Tibial nerve (tissue), 4 donors: ENCODE measurements around the gene ANGPTL8. TPM values are rescaled to one million over a fixed set of nuclear protein-coding genes. Genes with fewer than 3 reads are reported as not detected.

Source experiments
- DNase-seq, 2 donors: peaks; one replicate each; pipeline ENCODE4 v3.0.0-alpha.2; 2019; ENCODE audit warnings: low spot score in 2 of 2
- H3K27ac ChIP-seq, 4 donors: fragments of 200-600 bp; sonication (generic) in 3 of 4; one replicate each; pipeline ENCODE4 v1.5.1; 2017 to 2019; ENCODE audit warnings: mild to moderate bottlenecking in 1 of 4
- H3K27me3 ChIP-seq, 2 donors: fragments of 200-600 bp; sonication (generic) in 1 of 2; one replicate each; pipeline versions ENCODE4 v1.5.1 to v1.6.0; 2017 to 2019
- H3K36me3 ChIP-seq, 3 donors: fragments of 200-600 bp; sonication (generic); one replicate each; pipeline ENCODE4 v1.5.1; 2018 to 2019
- H3K4me1 ChIP-seq, 4 donors: fragments of 200-600 bp; sonication (generic) in 3 of 4; one replicate each; pipeline ENCODE4 v1.5.1; 2017 to 2019
- H3K4me3 ChIP-seq, 4 donors: fragments of 200-600 bp; sonication (generic) in 3 of 4; one replicate each; pipeline ENCODE4 v1.5.1; 2017 to 2019; ENCODE audit warnings: mild to moderate bottlenecking in 1 of 4, moderate library complexity in 1 of 4
- H3K9me3 ChIP-seq, 4 donors: fragments of 200-600 bp; sonication (generic) in 3 of 4; one replicate each; pipeline ENCODE4 v1.5.1; 2017 to 2019
- EP300 ChIP-seq, 2 donors: sonication (generic); formaldehyde crosslinking; IDR thresholded peaks; one replicate each; pipeline ENCODE4 v1.6.1; 2017; ENCODE audit warnings: antibody characterized with exemption in 2 of 2, mild to moderate bottlenecking in 1 of 2
- POLR2A ChIP-seq, 2 donors: fragments of 450-650 bp; IDR thresholded peaks; one replicate each; pipeline ENCODE4 v1.6.1; 2017; ENCODE audit warnings: antibody characterized with exemption in 2 of 2, mild to moderate bottlenecking in 2 of 2, moderate library complexity in 2 of 2
- WGBS, 2 donors: methylation state at CpG; one replicate each; pipeline ENCODE4 v1.1.5; 2018; 5-methylcytosine and 5-hydroxymethylcytosine counted together
- total RNA-seq, 4 donors: library from RNA; depleted of rRNA; stranded (reverse); fragments of >200 nt; gene quantifications; one replicate each; pipeline ENCODE4 v1.1.0, GENCODE V29; 2016
- TF ChIP-seq, protein P1 (sequence below), 5 experiments: fragments of 200-600 bp in 3 of 5; fragments of 450-650 bp in 2 of 5; sonication (generic) in 3 of 5; IDR thresholded peaks; one replicate each; pipeline ENCODE4 v1.5.1; 2016 to 2019; ENCODE audit warnings: antibody characterized with exemption in 5 of 5, mild to moderate bottlenecking in 3 of 5, moderate library complexity in 2 of 5

The ANGPTL8 gene
- total RNA-seq, 4 donors from 2014 or later: 2.0 to 13.2 (median 10.8) TPM; not detected in 1

GRCh38 chr19:11221082-11221598, 18.3 kb upstream of the ANGPTL8 start:
- DNase-seq: no peak
- H3K9me3 ChIP-seq: peaks cover 0 to 20% (median 4%) of the 10 kb centered on the region in 4 donors
- no peaks in the 10 kb centered on the region for H3K27me3 ChIP-seq
- no peaks in the 10 kb centered on the region for H3K4me1 ChIP-seq
- 92 to 98% methylated on average over 3 of the region's 3 CpGs for WGBS, 2 donors
- H3K27ac ChIP-seq: no peak overlapping the region
- no peak overlapping the region for H3K4me3 ChIP-seq
- peaks cover 0 to 86% (median 0%) of the 10 kb centered on the region in 3 donors for H3K36me3 ChIP-seq
- TF ChIP-seq EP300 (IDR thresholded peaks at IDR 0.05) (no peak), POLR2A (IDR thresholded peaks at IDR 0.05) (no peak)
- TF ChIP-seq, protein P1, sequence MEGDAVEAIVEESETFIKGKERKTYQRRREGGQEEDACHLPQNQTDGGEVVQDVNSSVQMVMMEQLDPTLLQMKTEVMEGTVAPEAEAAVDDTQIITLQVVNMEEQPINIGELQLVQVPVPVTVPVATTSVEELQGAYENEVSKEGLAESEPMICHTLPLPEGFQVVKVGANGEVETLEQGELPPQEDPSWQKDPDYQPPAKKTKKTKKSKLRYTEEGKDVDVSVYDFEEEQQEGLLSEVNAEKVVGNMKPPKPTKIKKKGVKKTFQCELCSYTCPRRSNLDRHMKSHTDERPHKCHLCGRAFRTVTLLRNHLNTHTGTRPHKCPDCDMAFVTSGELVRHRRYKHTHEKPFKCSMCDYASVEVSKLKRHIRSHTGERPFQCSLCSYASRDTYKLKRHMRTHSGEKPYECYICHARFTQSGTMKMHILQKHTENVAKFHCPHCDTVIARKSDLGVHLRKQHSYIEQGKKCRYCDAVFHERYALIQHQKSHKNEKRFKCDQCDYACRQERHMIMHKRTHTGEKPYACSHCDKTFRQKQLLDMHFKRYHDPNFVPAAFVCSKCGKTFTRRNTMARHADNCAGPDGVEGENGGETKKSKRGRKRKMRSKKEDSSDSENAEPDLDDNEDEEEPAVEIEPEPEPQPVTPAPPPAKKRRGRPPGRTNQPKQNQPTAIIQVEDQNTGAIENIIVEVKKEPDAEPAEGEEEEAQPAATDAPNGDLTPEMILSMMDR (IDR thresholded peaks at IDR 0.05): no peak

DNA sequence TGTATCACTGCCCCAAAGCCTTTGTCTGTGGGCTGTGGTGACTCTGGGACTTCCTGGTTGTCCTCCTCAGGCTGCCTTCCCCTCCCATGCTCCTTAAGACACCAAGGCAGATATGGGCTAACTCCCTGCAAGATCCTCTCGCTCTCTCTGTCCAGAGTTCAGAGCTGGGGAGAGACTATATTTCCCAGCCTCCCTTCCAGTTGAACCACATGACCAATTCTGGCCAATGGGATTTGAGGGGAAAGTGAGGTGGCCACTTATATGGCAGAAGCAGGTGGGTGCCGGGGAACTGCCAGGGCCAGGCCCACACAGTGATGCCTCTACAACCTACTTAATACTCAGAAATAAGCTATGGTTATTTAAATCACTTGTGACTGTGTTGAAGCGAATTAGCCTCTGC, 16.2 kb upstream of the ANGPTL8 start:
- H3K27me3 ChIP-seq: no peaks in the 10 kb centered on the region
- no peak for DNase-seq
- H3K4me1 ChIP-seq: no peaks in the 10 kb centered on the region
- H3K4me3 ChIP-seq: no peak overlapping the region
- H3K27ac ChIP-seq: no peak overlapping the region
- peaks cover 0 to 20% (median 4%) of the 10 kb centered on the region in 4 donors for H3K9me3 ChIP-seq
- TF ChIP-seq EP300 (IDR thresholded peaks at IDR 0.05) (no peak), POLR2A (IDR thresholded peaks at IDR 0.05) (no peak)
- TF ChIP-seq, protein P1 (IDR thresholded peaks at IDR 0.05): no peak
- WGBS, 2 donors: 87 to 98% methylated on average over 3 of the region's 3 CpGs
- H3K36me3 ChIP-seq: peaks cover 0 to 78% (median 0%) of the 10 kb centered on the region in 3 donors

- Histone ChIP-seq H3K36me3 (peaks cover 0 to 83% (median 0%) of the 10 kb centered on the region in 3 donors), H3K4me3 (no peak overlapping the region), H3K27ac (no peak overlapping the region), H3K4me1 (no peaks in the 10 kb centered on the region), H3K27me3 (no peaks in the 10 kb centered on the region), H3K9me3 (peaks cover 0 to 20% (median 4%) of the 10 kb centered on the region in 4 donors)
- no peak for DNase-seq
- no peak for TF ChIP-seq POLR2A (IDR thresholded peaks at IDR 0.05)
- TF ChIP-seq, protein P1 (IDR thresholded peaks at IDR 0.05): no peak
- no peak for TF ChIP-seq EP300 (IDR thresholded peaks at IDR 0.05)
- 92 to 95% methylated on average over 7 of the region's 7 CpGs for WGBS, 2 donors
These were observed 15.0 kb upstream of the ANGPTL8 start for GRCh38 chr19:11224429-11224828.

DNA sequence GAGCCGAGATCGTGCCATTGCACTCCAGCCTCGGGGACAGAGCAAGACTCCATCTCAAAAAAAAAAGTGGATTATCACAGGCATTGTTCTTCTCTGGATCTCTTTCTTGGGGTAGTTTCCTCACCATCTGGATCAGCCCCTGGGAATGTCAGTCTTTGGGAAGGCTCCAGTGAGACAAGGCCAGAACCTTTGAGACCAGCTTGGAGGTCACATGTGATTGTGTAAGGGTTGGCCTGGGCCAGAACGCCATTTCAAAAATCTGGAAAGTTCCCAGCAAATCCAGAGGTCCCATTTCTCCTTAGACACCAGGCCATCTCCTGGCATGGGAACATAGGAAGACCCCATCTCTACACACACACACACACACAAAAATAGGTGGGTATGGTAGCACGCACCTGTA, 14.2 kb upstream of the ANGPTL8 start:
- 82 to 87% methylated on average over 5 of the region's 5 CpGs for WGBS, 2 donors
- no peaks in the 10 kb centered on the region for H3K27me3 ChIP-seq
- peaks cover 0 to 81% (median 0%) of the 10 kb centered on the region in 3 donors for H3K36me3 ChIP-seq
- no peaks in the 10 kb centered on the region for H3K4me1 ChIP-seq
- peak in 1 of 2 donors; percentile 30 for TF ChIP-seq EP300 (IDR thresholded peaks at IDR 0.05)
- TF ChIP-seq, protein P1 (IDR thresholded peaks at IDR 0.05): no peak
- H3K27ac ChIP-seq: no peak overlapping the region
- H3K4me3 ChIP-seq: no peak overlapping the region
- DNase-seq: no peak
- H3K9me3 ChIP-seq: peaks cover 0 to 20% (median 4%) of the 10 kb centered on the region in 4 donors

- Histone ChIP-seq H3K4me1 (no peaks in the 10 kb centered on the region), H3K27ac (no peak overlapping the region), H3K36me3 (peaks cover 0 to 81% (median 0%) of the 10 kb centered on the region in 3 donors), H3K27me3 (no peaks in the 10 kb centered on the region), H3K4me3 (no peak overlapping the region), H3K9me3 (peaks cover 0 to 13% (median 4%) of the 10 kb centered on the region in 4 donors)
- TF ChIP-seq POLR2A (IDR thresholded peaks at IDR 0.05) (no peak), EP300 (IDR thresholded peaks at IDR 0.05) (no peak)
- TF ChIP-seq, protein P1 (IDR thresholded peaks at IDR 0.05): no peak
- 89 to 96% methylated on average over 3 of the region's 3 CpGs for WGBS, 2 donors
- DNase-seq: no peak
These were observed 13.6 kb upstream of the ANGPTL8 start for GRCh38 chr19:11225815-11226214.
